ENCODE data around the gene ALX3. TPM values are rescaled to one million over a fixed set of nuclear protein-coding genes. Genes with fewer than 3 reads are reported as not detected.

ALX3 gene
- total and polyA plus RNA-seq, 2 of the 8 experiments (the other 6 are each of a cell fraction or from before 2014, with no cell fraction given) = 0.20 TPM; not detected in 1

Other genes starting within 250 kb of the ALX3 start
- 2.0 and 3.3 TPM in 2 replicates for gene CSF1, start 159.8 kb downstream of the ALX3 start, total RNA-seq (2021; fragmentation: NEBNext Ultra II Directional; extraction: Animal tissue kit (Norgen Biotek cat#: 25700))
- gene CSF1, start 159.8 kb downstream of the ALX3 start, polyA plus RNA-seq (2011; rRNA removed) = 4.2 and 5.4 TPM in 2 replicates
- gene AHCYL1, start 85.9 kb downstream of the ALX3 start, total RNA-seq (2021; fragmentation: NEBNext Ultra II Directional; extraction: Animal tissue kit (Norgen Biotek cat#: 25700)) = 92.5 and 95.9 TPM in 2 replicates
- 55.8 and 64.5 TPM in 2 replicates for gene AHCYL1, start 85.9 kb downstream of the ALX3 start, polyA plus RNA-seq (2011; rRNA removed)
- 45.1 and 45.6 TPM in 2 replicates for gene STRIP1, start 36.0 kb downstream of the ALX3 start, total RNA-seq (2021; fragmentation: NEBNext Ultra II Directional; extraction: Animal tissue kit (Norgen Biotek cat#: 25700))
- gene STRIP1, start 36.0 kb downstream of the ALX3 start, polyA plus RNA-seq (2011; rRNA removed) = 21.3 and 23.7 TPM in 2 replicates
- not detected in 2 replicates for gene UBL4B, start 41.8 kb upstream of the ALX3 start, total RNA-seq (2021; fragmentation: NEBNext Ultra II Directional; extraction: Animal tissue kit (Norgen Biotek cat#: 25700))
- gene UBL4B, start 41.8 kb upstream of the ALX3 start, polyA plus RNA-seq (2011; rRNA removed) = 0.06 and 0.11 TPM in 2 replicates
- 0.28 and 0.29 TPM in 2 replicates for gene SLC6A17, start 79.8 kb upstream of the ALX3 start, total RNA-seq (2021; fragmentation: NEBNext Ultra II Directional; extraction: Animal tissue kit (Norgen Biotek cat#: 25700))
- gene SLC6A17, start 79.8 kb upstream of the ALX3 start, polyA plus RNA-seq (2011; rRNA removed) = 0.08 and 0.15 TPM in 2 replicates
- gene KCNC4, start 139.6 kb upstream of the ALX3 start, total RNA-seq (2021; fragmentation: NEBNext Ultra II Directional; extraction: Animal tissue kit (Norgen Biotek cat#: 25700)) = 11.2 TPM in 2 replicates
- gene KCNC4, start 139.6 kb upstream of the ALX3 start, polyA plus RNA-seq (2011; rRNA removed) = 8.1 and 10.6 TPM in 2 replicates

Measured in H1 (cell line).